T-helper 1 cell treated with Interleukin-12 subunit alpha and Interleukin-12 subunit beta and Interleukin-4 antibody, amounts not matched to agents 30 μg/mL and 1 μg/mL, for 36 hours (primary cell): ENCODE results near the gene TACR2.
"Not testable (repeated sequence)": the region's sequence is repeated elsewhere in the genome, so short reads cannot be mapped to it uniquely, and the experiment has no call there.

Experiments used
- H3K27ac Mint-ChIP-seq: one replicate; pipeline ENCODE4 v1.8.0; 2021; ENCODE audit warnings: mild to moderate bottlenecking, mixed read lengths
- H3K27me3 Mint-ChIP-seq: one replicate; pipeline ENCODE4 v1.8.0; 2021; ENCODE audit warnings: low read depth, mixed read lengths
- H3K36me3 Mint-ChIP-seq: one replicate; pipeline ENCODE4 v1.8.0; 2021; ENCODE audit warnings: low read depth, mixed read lengths
- H3K4me1 Mint-ChIP-seq: one replicate; pipeline ENCODE4 v1.8.0; 2021; ENCODE audit warnings: low read depth, mixed read lengths
- H3K4me3 Mint-ChIP-seq: one replicate; pipeline ENCODE4 v1.8.0; 2021; ENCODE audit warnings: mild to moderate bottlenecking, moderate library complexity, mixed read lengths
- H3K9me3 Mint-ChIP-seq: one replicate; pipeline ENCODE4 v1.8.0; 2021; ENCODE audit warnings: mixed read lengths

TACR2 gene

GRCh38 chr10:69455006-69455763, 38.5 kb upstream of the TACR2 start:
- Mint-ChIP-seq H3K36me3 (no peaks in the 10 kb centered on the region), H3K4me1 (peaks cover 10% of the 10 kb centered on the region), H3K27me3 (peaks cover 16% of the 10 kb centered on the region), H3K9me3 (no peaks in the 10 kb centered on the region), H3K27ac (no peak overlapping the region), H3K4me3 (no peak overlapping the region)

DNA sequence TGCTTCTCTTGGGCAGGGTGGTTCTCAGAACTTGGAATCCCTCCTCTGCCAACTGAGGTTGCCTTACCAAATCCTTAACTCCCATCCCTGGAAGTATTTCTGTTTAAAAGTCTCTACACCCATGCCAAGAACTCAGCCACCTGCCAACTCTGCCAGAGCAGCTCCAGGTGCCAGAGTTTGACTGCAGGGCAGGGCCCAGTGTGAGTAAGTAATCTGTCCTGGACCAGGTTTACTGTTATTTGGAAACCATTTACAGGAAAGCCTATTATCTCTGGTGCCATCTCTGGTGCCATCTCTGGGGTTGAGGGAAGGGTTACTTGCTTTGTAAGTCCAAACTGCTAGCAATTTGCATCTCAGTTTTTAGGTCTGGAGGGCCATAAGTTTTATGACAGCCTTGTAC, 37.1 kb upstream of the TACR2 start:
- Mint-ChIP-seq H3K9me3 (no peaks in the 10 kb centered on the region), H3K36me3 (no peaks in the 10 kb centered on the region), H3K4me1 (peaks cover 15% of the 10 kb centered on the region), H3K27ac (no peak overlapping the region), H3K27me3 (peaks cover 16% of the 10 kb centered on the region), H3K4me3 (no peak overlapping the region)

DNA sequence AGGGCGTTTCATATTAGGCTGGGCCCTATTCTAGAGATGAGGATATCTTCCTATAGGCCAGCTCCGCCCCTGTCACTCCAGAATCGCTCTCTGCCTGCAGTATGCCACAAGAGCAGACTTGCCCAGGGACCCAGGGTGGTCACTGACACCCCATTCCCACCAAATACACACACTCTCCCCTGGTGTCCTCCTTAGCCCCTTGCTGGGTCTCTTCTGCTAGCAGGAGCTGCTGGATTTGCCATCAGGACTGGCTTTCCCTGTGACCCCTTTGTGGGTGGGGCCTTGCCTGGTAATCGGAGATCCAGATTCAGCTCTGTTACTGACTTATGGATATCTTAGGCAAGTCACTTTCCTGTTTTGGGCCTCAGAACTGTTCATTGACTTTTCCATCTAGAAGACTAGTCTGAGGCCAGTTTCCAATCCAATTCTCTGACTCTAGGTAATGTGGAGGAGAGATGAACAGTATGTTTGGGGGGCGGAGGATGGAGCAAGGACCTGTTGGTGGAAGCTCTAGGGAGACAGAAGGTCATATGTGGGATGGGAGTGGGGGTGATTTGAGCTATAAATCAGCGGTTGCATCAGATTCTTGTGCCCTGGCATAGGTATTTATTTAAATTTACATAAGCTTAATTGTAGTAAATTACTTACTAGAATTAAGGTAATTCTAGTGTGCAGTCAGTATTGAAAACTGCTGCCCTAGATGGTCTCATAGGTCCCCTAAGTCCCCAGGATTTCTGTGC, 36.1 kb upstream of the TACR2 start:
- Mint-ChIP-seq H3K27me3 (peaks cover 16% of the 10 kb centered on the region), H3K27ac (no peak overlapping the region), H3K9me3 (no peaks in the 10 kb centered on the region), H3K4me3 (peak overlapping the region; percentile 89), H3K4me1 (peaks cover 18% of the 10 kb centered on the region), H3K36me3 (no peaks in the 10 kb centered on the region)

DNA sequence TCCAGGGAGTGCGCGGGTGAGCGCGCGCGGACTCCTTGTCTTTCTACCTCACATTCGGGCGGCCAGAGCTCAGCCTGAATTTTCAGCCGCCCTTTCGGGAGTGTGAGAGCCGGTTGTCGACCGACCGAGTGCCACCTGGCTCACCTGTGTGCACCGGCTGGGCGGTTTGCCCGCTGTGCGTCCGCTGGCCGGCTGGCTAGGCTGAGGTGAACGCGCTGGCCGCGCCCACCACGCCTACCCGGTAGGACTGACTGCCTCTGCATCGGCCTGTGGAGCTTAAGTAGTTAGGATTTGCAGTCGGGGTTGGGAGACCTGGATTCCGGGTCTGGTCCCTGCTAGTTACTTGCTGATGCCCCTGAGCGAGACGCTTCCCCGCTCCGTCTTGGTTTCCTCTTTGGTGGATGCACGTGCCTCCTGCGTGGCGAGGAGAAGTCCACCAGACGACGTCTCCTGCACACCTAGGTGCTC, 35.1 kb upstream of the TACR2 start:
- Mint-ChIP-seq H3K27ac (no peak overlapping the region), H3K27me3 (peaks cover 16% of the 10 kb centered on the region)

DNA sequence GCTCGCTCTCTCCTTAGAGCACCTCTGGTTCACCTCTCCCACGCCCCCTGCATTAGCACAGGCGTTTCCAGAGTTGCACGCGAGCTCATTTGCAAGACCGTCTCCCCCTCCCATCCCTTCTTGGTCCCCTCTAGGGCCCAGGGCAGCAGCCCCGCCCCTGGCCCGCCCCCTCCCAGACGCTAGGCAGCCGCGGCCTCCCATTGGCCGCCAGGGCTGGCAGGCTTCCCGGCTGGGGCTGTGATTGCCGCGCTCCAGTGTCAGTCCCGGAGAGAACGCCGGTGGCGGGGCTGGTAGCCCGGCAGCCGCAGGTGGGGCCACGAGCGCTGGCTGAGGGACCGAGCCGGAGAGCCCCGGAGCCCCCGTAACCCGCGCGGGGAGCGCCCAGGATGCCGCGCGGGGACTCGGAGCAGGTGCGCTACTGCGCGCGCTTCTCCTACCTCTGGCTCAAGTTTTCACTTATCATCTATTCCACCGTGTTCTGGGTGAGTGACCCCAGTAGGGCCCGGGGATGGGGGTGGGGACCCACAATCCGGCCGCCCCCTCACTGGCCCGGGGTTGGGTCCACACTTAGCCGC, 34.6 kb upstream of the TACR2 start, which contains the start of gene TSPAN15:
TSS of gene TSPAN15 (plus strand) at position 257 of the 575 bp plus-strand sequence. CDS start at position 387, 130 bp downstream.
- H3K9me3 Mint-ChIP-seq: no peaks in the 10 kb centered on the region
- peak within 1 kb of the TSS; percentile 24 for H3K27ac Mint-ChIP-seq
- H3K27me3 Mint-ChIP-seq: peaks cover 16% of the 10 kb centered on the region
- no peaks in the 10 kb centered on the region for H3K36me3 Mint-ChIP-seq
- peak within 1 kb of the TSS; percentile 89 for H3K4me3 Mint-ChIP-seq
- H3K4me1 Mint-ChIP-seq: peaks cover 21% of the 10 kb centered on the region

More for the DNA sequence above, 35.1 kb upstream of the TACR2 start:
- H3K4me3 Mint-ChIP-seq: peak overlapping the region; percentile 89
- H3K36me3 Mint-ChIP-seq: no peaks in the 10 kb centered on the region
- H3K4me1 Mint-ChIP-seq: peaks cover 18% of the 10 kb centered on the region
- H3K9me3 Mint-ChIP-seq: no peaks in the 10 kb centered on the region

- Mint-ChIP-seq H3K27me3 (peaks cover 16% of the 10 kb centered on the region), H3K4me1 (peaks cover 21% of the 10 kb centered on the region)
- H3K36me3 Mint-ChIP-seq, H3K4me3 Mint-ChIP-seq, H3K27ac Mint-ChIP-seq, H3K9me3 Mint-ChIP-seq: not testable (repeated sequence)
Observed at GRCh38 chr10:69450395-69450794, 33.7 kb upstream of the TACR2 start.

DNA sequence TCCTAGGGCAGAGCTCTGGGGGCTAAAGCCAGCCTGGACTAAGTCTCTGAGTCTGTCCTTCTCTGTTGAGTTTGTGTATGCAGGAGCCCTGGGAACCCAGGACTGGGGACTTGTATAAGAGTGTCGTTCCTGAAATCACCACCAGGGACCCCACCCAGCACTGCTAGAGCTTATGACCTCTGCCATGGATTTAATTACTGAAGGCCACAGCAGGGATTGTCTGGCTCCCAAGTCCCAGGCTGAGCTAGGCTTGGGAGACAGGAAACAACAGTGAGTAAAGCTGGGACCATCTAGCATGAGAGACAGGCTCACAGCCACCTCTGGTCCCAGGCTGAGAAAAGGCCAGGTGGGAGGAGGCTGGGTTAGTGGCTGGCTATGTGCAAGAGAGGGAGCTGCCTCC, 33.1 kb upstream of the TACR2 start:
- Mint-ChIP-seq H3K27me3 (peaks cover 16% of the 10 kb centered on the region), H3K27ac (peak overlapping the region; percentile 49), H3K9me3 (no peaks in the 10 kb centered on the region), H3K4me3 (no peak overlapping the region), H3K36me3 (no peaks in the 10 kb centered on the region), H3K4me1 (peaks cover 21% of the 10 kb centered on the region)

- Mint-ChIP-seq H3K27me3 (peaks cover 9% of the 10 kb centered on the region), H3K9me3 (no peaks in the 10 kb centered on the region), H3K27ac (peak overlapping the region; percentile 8), H3K36me3 (no peaks in the 10 kb centered on the region), H3K4me1 (peaks cover 15% of the 10 kb centered on the region), H3K4me3 (no peak overlapping the region)
Observed at GRCh38 chr10:69446650-69447151, 30.0 kb upstream of the TACR2 start.

DNA sequence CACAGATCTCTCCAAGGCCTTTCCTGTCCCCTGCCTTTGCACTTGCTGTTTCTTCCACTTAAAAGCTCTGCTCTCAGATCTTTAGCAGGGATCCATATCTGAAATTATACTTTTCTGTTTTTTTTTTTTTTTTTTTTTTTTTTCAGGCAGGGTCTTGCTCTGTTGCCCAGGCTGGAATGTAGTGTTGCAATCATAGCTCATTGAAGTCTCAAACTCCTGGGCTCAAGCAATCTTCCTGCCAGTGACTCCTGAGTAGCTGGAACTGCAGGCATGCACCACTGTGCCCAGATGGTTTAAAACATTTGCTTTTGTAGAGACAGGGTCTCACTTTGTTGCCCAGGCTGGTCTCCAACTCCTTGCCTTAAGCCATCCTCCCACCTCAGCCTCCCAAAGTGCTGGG, 29.5 kb upstream of the TACR2 start:
- Mint-ChIP-seq H3K27ac (peak overlapping the region; percentile 8), H3K27me3 (peaks cover 10% of the 10 kb centered on the region), H3K36me3 (no peaks in the 10 kb centered on the region), H3K9me3 (no peaks in the 10 kb centered on the region), H3K4me1 (peaks cover 15% of the 10 kb centered on the region), H3K4me3 (no peak overlapping the region)

GRCh38 chr10:69445041-69445440, 28.3 kb upstream of the TACR2 start:
- H3K27ac Mint-ChIP-seq: no peak overlapping the region
- peaks cover 12% of the 10 kb centered on the region for H3K27me3 Mint-ChIP-seq
- no peak overlapping the region for H3K4me3 Mint-ChIP-seq

GRCh38 chr10:69443354-69443753, 26.6 kb upstream of the TACR2 start:
- Mint-ChIP-seq H3K27ac (no peak overlapping the region), H3K4me3 (no peak overlapping the region), H3K27me3 (peaks cover 18% of the 10 kb centered on the region), H3K4me1 (peaks cover 3% of the 10 kb centered on the region), H3K36me3 (no peaks in the 10 kb centered on the region), H3K9me3 (no peaks in the 10 kb centered on the region)

More at GRCh38 chr10:69445041-69445440, 28.3 kb upstream of the TACR2 start:
- Mint-ChIP-seq H3K36me3 (no peaks in the 10 kb centered on the region), H3K9me3 (no peaks in the 10 kb centered on the region), H3K4me1 (peaks cover 11% of the 10 kb centered on the region)

- Mint-ChIP-seq H3K27me3 (peaks cover 18% of the 10 kb centered on the region), H3K9me3 (no peaks in the 10 kb centered on the region), H3K27ac (no peak overlapping the region), H3K36me3 (no peaks in the 10 kb centered on the region), H3K4me3 (no peak overlapping the region), H3K4me1 (no peaks in the 10 kb centered on the region)
Observed at GRCh38 chr10:69439813-69440506, 23.2 kb upstream of the TACR2 start.

- Mint-ChIP-seq H3K4me3 (no peak overlapping the region), H3K27me3 (peaks cover 18% of the 10 kb centered on the region), H3K9me3 (no peaks in the 10 kb centered on the region), H3K27ac (no peak overlapping the region), H3K36me3 (no peaks in the 10 kb centered on the region), H3K4me1 (no peaks in the 10 kb centered on the region)
Observed at GRCh38 chr10:69439350-69439739, 22.6 kb upstream of the TACR2 start.
